Psoas muscle (tissue), 8 donors: ENCODE data around the gene CENPL. TPM values are rescaled to one million over a fixed set of nuclear protein-coding genes. Genes with fewer than 3 reads are reported as not detected.

Experiments
- ATAC-seq, 4 donors: fragments of 200-7000 bp; cut with Tn5 transposase; one replicate each; pipeline ENCODE4 v1.9.1; 2020; ENCODE audit warnings: moderate library complexity in 3 of 4, mild to moderate bottlenecking in 2 of 4
- DNase-seq, 2 donors: peaks; one replicate each; pipeline ENCODE4 v3.0.0-alpha.2; 2020
- H3K27ac ChIP-seq: fragments of 200-600 bp; one replicate; pipeline ENCODE4 v1.8.0; 2022
- H3K27me3 ChIP-seq, 3 donors: fragments of 200-600 bp in 1 of 3; one replicate each; pipeline versions ENCODE4 v1.6.1 to v1.8.0; 2013 to 2022; ENCODE audit warnings: low read length in 2 of 3, mild to moderate bottlenecking in 2 of 3, moderate library complexity in 1 of 3; ENCODE audit not compliant: insufficient read depth in 3 of 3
- H3K36me3 ChIP-seq, 2 donors: fragments of 200-600 bp in 1 of 2; one replicate each; pipeline versions ENCODE4 v1.6.1 to v1.8.0; 2013 to 2022; ENCODE audit warnings: low read depth in 1 of 2, mild to moderate bottlenecking in 1 of 2, moderate library complexity in 1 of 2; ENCODE audit not compliant: insufficient read depth in 1 of 2
- H3K4me1 ChIP-seq: fragments of 200-600 bp; one replicate; pipeline ENCODE4 v1.8.0; 2022
- H3K4me3 ChIP-seq: fragments of 200-600 bp; one replicate; pipeline ENCODE4 v1.8.0; 2022; ENCODE audit warnings: mild to moderate bottlenecking
- H3K9me3 ChIP-seq: fragments of 200-600 bp; one replicate; pipeline ENCODE4 v1.8.0; 2022
- WGBS, 3 donors: extraction: QIAGEN DNeasy Blood & Tissue Kit; methylation state at CpG; one replicate each; pipeline versions ENCODE4 v1.1.6 to v1.1.7; 2013; 5-methylcytosine and 5-hydroxymethylcytosine counted together
- intact Hi-C, 2 donors: fragments of 100-400 bp; cut with DNase I; formaldehyde crosslinking; loops; one replicate each; pipeline versions ENCODE4 v1.11.0 to v1.14.2; 2022
- polyA plus RNA-seq, 3 donors: library from polyadenylated mRNA; stranded (reverse); fragments of 200-250 nt; gene quantifications; one replicate each; pipeline ENCODE4 v1.2.3, GENCODE V29; 2013
- total RNA-seq, 4 donors: library from RNA; stranded (reverse); fragmentation: NEBNext Ultra II Directional in 2 of 4; extraction: Animal tissue kit (Norgen Biotek cat#: 25700) in 2 of 4; gene quantifications; one replicate each; pipeline versions ENCODE4 v1.2.1 to v1.2.4, GENCODE V29; 2021 to 2023
- TF ChIP-seq, protein P1 (sequence below): fragments of 200-600 bp; IDR thresholded peaks from one replicate; pipeline ENCODE4 v1.8.0; 2022; ENCODE audit warnings: antibody characterized with exemption
- donor health status: healthy with polysubstance abuse.
- donor health status: DM: no; HTN: no; CAD: no; lungs with moderate emphysema.
- donor health status: Bipolar disorder and iron deficiency.
- donor health status: healthy.
- donor health status: DM: yes; HTN: yes; CAD: no.
- donor health status: DM: no; HTN: no; CAD: no.
- donor health status: DM: no; HTN: no; CAD: no.
- donor health status: DM: yes; HTN: yes; CAD: no.

The CENPL gene
- total and polyA plus RNA-seq, 7 donors: 2.1 to 7.0 (median 5.0) TPM

DNA sequence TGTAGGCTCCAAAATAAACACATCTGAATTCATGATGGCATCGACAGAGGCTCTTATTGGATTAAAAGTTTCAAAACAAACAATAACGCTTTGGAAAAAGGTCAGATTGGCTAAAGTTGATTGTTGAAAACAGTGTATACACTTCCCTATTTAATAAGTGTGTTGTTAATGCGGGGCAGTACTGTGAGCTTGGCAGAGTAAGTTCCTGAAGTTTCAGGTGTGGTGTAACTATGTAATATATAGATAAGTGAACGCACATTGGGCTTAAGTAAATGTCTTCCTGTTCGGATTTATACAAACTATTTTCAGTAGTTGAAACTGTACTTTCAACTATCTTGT, 44.3 kb upstream of the CENPL start:
- peak overlapping the region; percentile 96 for H3K27ac ChIP-seq
- peaks cover 3 to 66% of the 10 kb centered on the region in 2 donors for H3K36me3 ChIP-seq
- H3K4me1 ChIP-seq: peaks cover 30% of the 10 kb centered on the region
- intact Hi-C loops: loop anchor here in 1 of 2 donors (5.0 kb wide), 1 partner anchor 47 kb away; the partner anchor contains the start of genes CENPL and DARS2
- peak overlapping the region; percentile 87 for H3K4me3 ChIP-seq
- TF ChIP-seq, protein P1, sequence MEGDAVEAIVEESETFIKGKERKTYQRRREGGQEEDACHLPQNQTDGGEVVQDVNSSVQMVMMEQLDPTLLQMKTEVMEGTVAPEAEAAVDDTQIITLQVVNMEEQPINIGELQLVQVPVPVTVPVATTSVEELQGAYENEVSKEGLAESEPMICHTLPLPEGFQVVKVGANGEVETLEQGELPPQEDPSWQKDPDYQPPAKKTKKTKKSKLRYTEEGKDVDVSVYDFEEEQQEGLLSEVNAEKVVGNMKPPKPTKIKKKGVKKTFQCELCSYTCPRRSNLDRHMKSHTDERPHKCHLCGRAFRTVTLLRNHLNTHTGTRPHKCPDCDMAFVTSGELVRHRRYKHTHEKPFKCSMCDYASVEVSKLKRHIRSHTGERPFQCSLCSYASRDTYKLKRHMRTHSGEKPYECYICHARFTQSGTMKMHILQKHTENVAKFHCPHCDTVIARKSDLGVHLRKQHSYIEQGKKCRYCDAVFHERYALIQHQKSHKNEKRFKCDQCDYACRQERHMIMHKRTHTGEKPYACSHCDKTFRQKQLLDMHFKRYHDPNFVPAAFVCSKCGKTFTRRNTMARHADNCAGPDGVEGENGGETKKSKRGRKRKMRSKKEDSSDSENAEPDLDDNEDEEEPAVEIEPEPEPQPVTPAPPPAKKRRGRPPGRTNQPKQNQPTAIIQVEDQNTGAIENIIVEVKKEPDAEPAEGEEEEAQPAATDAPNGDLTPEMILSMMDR: no peak
- WGBS, 3 donors: 6 to 11% (median 7%) methylated on average over 5 of the region's 5 CpGs
- no peaks in the 10 kb centered on the region for H3K27me3 ChIP-seq
- ATAC-seq (no peak), DNase-seq (no peak)
- H3K9me3 ChIP-seq: no peaks in the 10 kb centered on the region

DNA sequence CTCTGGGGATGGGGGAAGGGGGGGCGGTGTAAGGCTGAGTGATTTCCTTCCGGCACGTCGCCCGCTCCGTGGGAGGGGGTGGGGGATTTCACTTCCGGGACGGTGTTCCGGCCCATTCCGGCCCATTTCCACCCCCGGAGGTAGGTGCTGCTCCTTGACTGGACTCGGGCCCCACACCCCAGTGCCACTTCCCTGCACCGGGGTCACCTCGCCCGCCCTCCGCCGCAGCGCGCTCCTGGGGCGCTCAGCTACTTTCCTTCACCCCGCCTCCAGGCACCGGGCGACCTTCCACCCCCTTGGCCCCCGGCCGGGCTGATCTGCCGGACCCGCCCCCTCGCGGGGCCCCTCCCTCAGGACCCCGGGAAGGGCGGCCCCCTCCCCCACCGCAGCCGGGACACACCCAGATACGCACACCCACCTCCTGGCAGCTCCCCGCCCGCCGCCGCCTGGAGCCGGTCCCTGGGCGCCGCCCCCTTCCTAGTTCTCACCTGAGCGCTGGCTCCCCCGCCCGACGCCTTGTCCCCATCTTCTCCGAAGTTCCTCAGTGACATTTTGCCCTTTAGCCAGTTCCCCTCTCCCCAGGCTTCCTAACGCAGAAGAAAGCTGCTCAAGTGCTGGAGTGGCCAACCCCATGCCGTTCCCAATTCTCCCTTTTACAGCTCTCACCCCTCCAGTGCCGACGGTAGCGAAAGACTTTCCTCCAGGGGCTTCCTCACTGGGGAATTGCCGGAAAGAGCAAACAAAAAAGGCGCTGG, 43.8 kb upstream of the CENPL start, which contains the start of gene ZBTB37:
ZBTB37 (plus strand) TSS at position 115 of the 755 bp plus-strand sequence. CDS start 1,846 bp downstream, outside the sequence.
- 0 to 1% (median 0%) methylated on average over 43 to 53 of the region's 53 CpGs for WGBS, 3 donors
- peak within 1 kb of the TSS; percentile 87 for H3K4me3 ChIP-seq
- ATAC-seq (peak; percentile 74 to 76 (median 75)), DNase-seq (peak; percentile 86 to 91)
- peaks cover 3 to 66% of the 10 kb centered on the region in 2 donors for H3K36me3 ChIP-seq
- intact Hi-C loops: loop anchor here in 1 of 2 donors (5.0 kb wide), 1 partner anchor 46 kb away; the partner anchor contains the start of genes CENPL and DARS2
- H3K27ac ChIP-seq: peak within 1 kb of the TSS; percentile 96
- no peaks in the 10 kb centered on the region for H3K9me3 ChIP-seq
- peaks cover 30% of the 10 kb centered on the region for H3K4me1 ChIP-seq
- TF ChIP-seq, protein P1: no peak
- H3K27me3 ChIP-seq: no peaks in the 10 kb centered on the region

GRCh38 chr1:173867753-173868265, 43.1 kb upstream of the CENPL start, which contains the start of gene GAS5:
Gene GAS5 (minus strand): TSS chr1:173867989.
- intact Hi-C loops: loop anchor here in 1 of 2 donors (5.0 kb wide), 1 partner anchor 46 kb away; the partner anchor contains the start of genes CENPL and DARS2
- TF ChIP-seq, protein P1: no peak

GRCh38 chr1:173867141-173867752, 42.6 kb upstream of the CENPL start:
- WGBS, 3 donors: 6 to 7% (median 7%) methylated on average over 32 of the region's 32 CpGs
- Histone ChIP-seq H3K27me3 (no peaks in the 10 kb centered on the region), H3K4me1 (peaks cover 30% of the 10 kb centered on the region), H3K9me3 (no peaks in the 10 kb centered on the region), H3K36me3 (peaks cover 6 to 71% of the 10 kb centered on the region in 2 donors), H3K27ac (peak overlapping the region; percentile 96), H3K4me3 (peak overlapping the region; percentile 87)
- DNase-seq (no peak), ATAC-seq (peak in 3 of 4 donors; percentile 6 to 31 (median 15))
- intact Hi-C loops: loop anchor here in 1 of 2 donors (5.0 kb wide), 1 partner anchor 45 kb away; the partner anchor contains the start of genes CENPL and DARS2
- TF ChIP-seq, protein P1: no peak

More at GRCh38 chr1:173867753-173868265, 43.1 kb upstream of the CENPL start, which contains the start of gene GAS5:
- ATAC-seq (peak; percentile 94 to 95 (median 94)), DNase-seq (peak; percentile 99)
- H3K36me3 ChIP-seq: peaks cover 6 to 66% of the 10 kb centered on the region in 2 donors
- H3K4me3 ChIP-seq: peak within 1 kb of the TSS; percentile 87
- no peaks in the 10 kb centered on the region for H3K9me3 ChIP-seq
- WGBS, 3 donors: 0 to 1% (median 0%) methylated on average over 28 to 29 of the region's 30 CpGs
- peak within 1 kb of the TSS; percentile 96 for H3K27ac ChIP-seq
- H3K4me1 ChIP-seq: peaks cover 30% of the 10 kb centered on the region
- no peaks in the 10 kb centered on the region for H3K27me3 ChIP-seq
